GM23248 (cell line): Measurements from ENCODE around the gene MR1.

Experiments
- EZH2 ChIP-seq: fragments of 200-600 bp; sonication (generic); IDR thresholded peaks from 2 replicates; pipeline ENCODE4 v1.6.1; 2018; ENCODE audit warnings: antibody characterized with exemption, mild to moderate bottlenecking; ENCODE audit not compliant: insufficient read depth, poor library complexity, severe bottlenecking
- EZH2phosphoT487 ChIP-seq: fragments of 200-600 bp; sonication (generic); IDR thresholded peaks from 2 replicates; pipeline ENCODE4 v1.6.1; 2018; ENCODE audit warnings: antibody characterized with exemption, moderate library complexity, mild to moderate bottlenecking, low read depth; ENCODE audit not compliant: insufficient read depth

DNA sequence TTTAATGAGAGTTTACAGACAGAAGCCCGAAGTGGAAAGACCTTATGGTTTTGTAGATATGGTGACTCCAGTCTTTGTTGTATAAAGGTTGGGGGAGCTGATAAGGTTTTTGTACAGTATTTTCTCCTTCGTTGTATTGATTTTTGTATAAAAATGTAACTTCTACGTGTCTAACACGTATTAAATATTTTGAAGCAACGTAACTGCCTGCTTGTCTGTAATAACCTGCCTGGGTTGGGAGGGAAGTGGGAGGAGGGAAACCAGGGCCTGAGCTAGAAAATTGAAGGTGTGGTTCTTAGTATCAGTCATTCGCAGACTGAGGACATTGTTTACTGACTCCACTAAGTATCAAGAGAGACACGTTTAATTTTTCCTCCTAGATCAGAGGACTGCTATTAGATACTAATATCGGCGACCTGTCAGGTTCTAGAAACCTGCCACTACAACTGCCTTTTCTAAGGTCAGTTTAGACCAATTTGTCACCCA lies 56.9 kb downstream of the MR1 start:
- TF ChIP-seq EZH2 (no peak), EZH2phosphoT487 (no peak)
